Large intestine (tissue), 3 donors: ENCODE measurements around the gene GAPVD1. TPM values are rescaled to one million over a fixed set of nuclear protein-coding genes. Genes with fewer than 3 reads are reported as not detected.
A peak's percentile ranks its signal among the peaks of the same experiment; 100 is the strongest.
"Not testable (repeated sequence)": the region's sequence is repeated elsewhere in the genome, so short reads cannot be mapped to it uniquely, and the experiment has no call there.

Experiments
- DNase-seq, 2 donors: peaks; one replicate each; pipeline versions ENCODE4 v3.0.0 to v3.0.0-alpha.2; 2013
- H3K27ac ChIP-seq: one replicate; pipeline ENCODE4 v1.5.1; 2013; ENCODE audit warnings: low read length
- H3K27me3 ChIP-seq: 2 replicates; pipeline ENCODE4 v1.6.1; 2013; ENCODE audit warnings: low read length; ENCODE audit not compliant: control insufficient read depth, insufficient read depth
- H3K36me3 ChIP-seq: 2 replicates; pipeline ENCODE4 v1.6.1; 2013; ENCODE audit warnings: low read length; ENCODE audit not compliant: control insufficient read depth, insufficient read depth
- H3K4me1 ChIP-seq: one replicate; pipeline ENCODE4 v1.6.1; 2013; ENCODE audit warnings: low read length; ENCODE audit not compliant: control insufficient read depth, insufficient read depth
- H3K4me3 ChIP-seq: one replicate; pipeline ENCODE4 v1.5.1; 2013; ENCODE audit warnings: low read length
- H3K9me3 ChIP-seq: one replicate; pipeline ENCODE4 v1.6.1; 2013; ENCODE audit warnings: mild to moderate bottlenecking, low read depth, low read length, moderate library complexity; ENCODE audit not compliant: control insufficient read depth
- WGBS: methylation state at CpG from one replicate; pipeline ENCODE4 v1.1.5; 2013; ENCODE audit warnings: low lambda C conversion rate; ENCODE audit not compliant: insufficient coverage; 5-methylcytosine and 5-hydroxymethylcytosine counted together
- polyA plus RNA-seq: library from polyadenylated mRNA; unstranded; fragments of 120-200 nt; gene quantifications from one replicate; pipeline ENCODE4 v1.2.1, GENCODE V29; 2013

Gene GAPVD1
- polyA plus RNA-seq, 1 donor, result 27.6 TPM

GRCh38 chr9:125276771-125277170 is 15.1 kb downstream of the GAPVD1 start:
- WGBS, result no CpG with 5 or more reads among the region's 4 CpGs
- H3K4me3 ChIP-seq, result no peak overlapping the region
- no peaks in the 10 kb centered on the region for H3K27me3 ChIP-seq
- no peak for DNase-seq
- no peaks in the 10 kb centered on the region for H3K9me3 ChIP-seq
- no peak overlapping the region for H3K27ac ChIP-seq
- H3K36me3 ChIP-seq, result peaks cover 2% of the 10 kb centered on the region
- H3K4me1 ChIP-seq, result peaks cover 7% of the 10 kb centered on the region

GRCh38 chr9:125277411-125277810 is 15.8 kb downstream of the GAPVD1 start:
- no peaks in the 10 kb centered on the region for H3K9me3 ChIP-seq
- no peaks in the 10 kb centered on the region for H3K27me3 ChIP-seq
- no peak overlapping the region for H3K4me3 ChIP-seq
- peaks cover under 1% of the 10 kb centered on the region for H3K4me1 ChIP-seq
- no peak for DNase-seq
- no peak overlapping the region for H3K27ac ChIP-seq
- peaks cover 2% of the 10 kb centered on the region for H3K36me3 ChIP-seq

DNA sequence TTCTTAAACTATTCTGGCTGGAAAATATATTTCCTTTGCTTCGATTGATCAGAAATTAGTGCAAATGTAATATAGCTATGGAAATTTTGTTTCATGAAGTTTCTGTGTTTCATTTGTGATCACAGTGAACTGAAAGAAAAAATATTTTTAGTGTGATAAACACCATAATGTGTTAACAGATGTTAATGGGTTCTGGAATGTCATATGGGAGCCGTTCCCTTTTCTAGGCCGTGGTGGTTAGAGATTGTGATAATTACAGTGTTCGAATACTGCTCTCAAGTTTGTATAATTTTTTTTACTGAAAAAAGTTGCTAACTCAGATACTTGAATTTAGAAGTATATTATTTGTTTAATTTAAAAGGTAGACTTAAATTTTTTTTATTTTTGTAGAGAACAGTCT is 19.3 kb downstream of the GAPVD1 start:
- Histone ChIP-seq H3K27me3 (no peaks in the 10 kb centered on the region), H3K27ac (no peak overlapping the region), H3K36me3 (peaks cover 2% of the 10 kb centered on the region), H3K4me1 (no peaks in the 10 kb centered on the region), H3K9me3 (no peaks in the 10 kb centered on the region), H3K4me3 (no peak overlapping the region)
- WGBS, result 100% methylated on average over 1 of the region's 4 CpGs
- no peak for DNase-seq

- Histone ChIP-seq H3K36me3 (peaks cover 5% of the 10 kb centered on the region), H3K27ac (no peak overlapping the region), H3K4me1 (peaks cover 3% of the 10 kb centered on the region), H3K4me3 (no peak overlapping the region), H3K27me3 (no peaks in the 10 kb centered on the region), H3K9me3 (no peaks in the 10 kb centered on the region)
- no peak for DNase-seq
- no CpG with 5 or more reads among the region's 3 CpGs for WGBS
Observed at GRCh38 chr9:125284855-125285254, 23.2 kb downstream of the GAPVD1 start.

DNA sequence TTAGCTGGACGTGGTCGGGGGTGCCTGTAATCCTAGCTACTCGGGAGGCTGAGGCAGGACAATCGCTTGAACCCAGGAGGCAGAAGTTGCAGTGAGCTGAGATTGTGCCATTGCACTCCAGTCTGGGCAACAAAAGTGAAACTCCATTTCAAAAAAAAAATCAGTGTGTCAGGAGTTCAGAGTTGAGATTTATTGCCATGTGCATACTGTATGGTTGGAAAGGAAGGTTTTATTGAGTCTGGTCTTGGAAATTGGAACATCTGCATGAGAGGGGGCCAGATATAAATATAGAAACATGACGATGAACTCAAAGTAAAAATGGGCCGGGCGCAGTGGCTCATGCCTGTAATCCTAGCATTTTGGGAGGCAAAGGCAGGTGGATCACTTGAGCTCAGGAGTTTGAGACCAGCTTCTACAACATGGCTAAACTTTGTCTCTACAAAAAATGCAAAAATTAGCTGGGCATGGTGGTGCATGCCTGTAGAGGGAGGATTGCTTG is 25.4 kb downstream of the GAPVD1 start:
- not testable (repeated sequence) for H3K27ac ChIP-seq, H3K4me3 ChIP-seq, H3K36me3 ChIP-seq, H3K9me3 ChIP-seq, H3K27me3 ChIP-seq, H3K4me1 ChIP-seq
- no CpG with 5 or more reads among the region's 7 CpGs for WGBS
- DNase-seq, result peak in 1 of 2 donors; percentile 39

DNA sequence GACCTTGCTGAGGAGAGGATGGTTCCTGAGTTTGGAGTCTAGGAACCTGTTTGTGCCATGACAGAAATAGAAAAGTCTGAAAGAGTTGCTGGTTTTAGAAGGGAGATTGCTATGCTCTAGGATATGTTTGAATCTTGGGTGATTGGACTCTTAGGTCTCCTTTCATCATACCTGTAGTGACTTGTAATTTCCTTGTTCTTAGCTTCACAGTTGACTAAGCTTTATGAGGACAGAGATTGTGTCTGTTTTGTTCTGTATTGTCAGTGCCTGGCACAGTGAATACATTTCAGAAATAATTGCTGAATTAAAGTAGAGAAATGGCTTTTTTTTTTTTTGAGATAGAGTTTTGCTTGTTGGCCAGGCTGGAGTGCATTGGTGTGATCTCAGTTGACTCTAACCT is 31.5 kb downstream of the GAPVD1 start:
- peak in 1 of 2 donors; percentile 9 for DNase-seq
- Histone ChIP-seq H3K4me1 (no peaks in the 10 kb centered on the region), H3K36me3 (peaks cover 6% of the 10 kb centered on the region), H3K9me3 (no peaks in the 10 kb centered on the region), H3K27me3 (no peaks in the 10 kb centered on the region), H3K4me3 (no peak overlapping the region), H3K27ac (no peak overlapping the region)

GRCh38 chr9:125295657-125296056 is 34.0 kb downstream of the GAPVD1 start:
- Histone ChIP-seq H3K27ac (no peak overlapping the region), H3K36me3 (peaks cover 5% of the 10 kb centered on the region), H3K4me1 (no peaks in the 10 kb centered on the region), H3K4me3 (no peak overlapping the region), H3K27me3 (no peaks in the 10 kb centered on the region), H3K9me3 (no peaks in the 10 kb centered on the region)
- no peak for DNase-seq
- WGBS, result 100% methylated on average over 3 of the region's 5 CpGs

GRCh38 chr9:125296843-125297372 is 35.3 kb downstream of the GAPVD1 start:
- DNase-seq, result peak in 1 of 2 donors; percentile 27
- no peaks in the 10 kb centered on the region for H3K27me3 ChIP-seq
- no peak overlapping the region for H3K27ac ChIP-seq
- H3K4me3 ChIP-seq, result no peak overlapping the region
- no CpG with 5 or more reads among the region's 3 CpGs for WGBS
- H3K4me1 ChIP-seq, result no peaks in the 10 kb centered on the region
- H3K36me3 ChIP-seq, result peaks cover 16% of the 10 kb centered on the region
- no peaks in the 10 kb centered on the region for H3K9me3 ChIP-seq

GRCh38 chr9:125297917-125298316 is 36.3 kb downstream of the GAPVD1 start:
- H3K4me3 ChIP-seq, result no peak overlapping the region
- no peak for DNase-seq
- no CpG with 5 or more reads among the region's 7 CpGs for WGBS
- no peak overlapping the region for H3K27ac ChIP-seq
- H3K4me1 ChIP-seq, result no peaks in the 10 kb centered on the region
- no peaks in the 10 kb centered on the region for H3K27me3 ChIP-seq
- H3K9me3 ChIP-seq, result no peaks in the 10 kb centered on the region
- H3K36me3 ChIP-seq, result peaks cover 25% of the 10 kb centered on the region

DNA sequence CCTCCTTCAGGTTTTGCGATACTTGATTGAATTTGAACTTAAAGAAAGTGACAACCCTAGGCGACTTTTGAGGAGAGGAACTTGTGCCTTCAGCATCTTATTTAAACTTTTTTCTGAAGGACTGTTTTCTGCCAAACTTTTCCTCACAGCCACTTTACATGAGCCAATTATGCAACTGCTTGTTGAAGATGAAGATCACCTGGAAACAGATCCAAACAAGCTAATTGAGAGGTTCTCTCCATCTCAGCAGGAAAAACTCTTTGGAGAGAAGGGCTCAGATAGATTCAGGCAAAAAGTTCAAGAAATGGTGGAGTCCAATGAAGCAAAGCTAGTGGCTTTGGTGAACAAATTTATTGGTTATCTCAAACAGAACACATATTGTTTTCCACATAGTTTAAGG is 40.6 kb downstream of the GAPVD1 start:
- H3K27ac ChIP-seq, result no peak overlapping the region
- 70% methylated on average over 2 of the region's 2 CpGs for WGBS
- H3K36me3 ChIP-seq, result peaks cover 47% of the 10 kb centered on the region

DNA sequence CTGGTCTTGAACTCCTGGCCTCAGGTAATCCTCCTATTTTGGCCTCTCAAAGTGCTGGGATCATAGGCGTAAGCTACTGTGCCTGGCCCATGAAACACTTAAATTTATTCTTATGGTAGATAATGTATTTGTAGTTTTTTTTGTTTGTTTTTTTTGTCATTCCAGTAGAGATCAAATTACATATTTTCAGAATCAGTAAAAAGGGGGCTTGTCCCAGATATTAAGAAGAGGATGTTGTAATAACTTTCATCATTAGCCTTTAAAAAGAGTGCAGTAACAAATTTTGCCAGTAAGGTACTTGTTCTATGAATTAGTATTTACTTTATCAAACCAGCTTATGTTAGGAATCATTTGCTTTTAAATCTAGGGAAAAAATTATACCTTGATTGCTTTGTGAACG is 42.6 kb downstream of the GAPVD1 start:
- Histone ChIP-seq H3K27ac (no peak overlapping the region), H3K27me3 (no peaks in the 10 kb centered on the region), H3K4me1 (no peaks in the 10 kb centered on the region), H3K9me3 (no peaks in the 10 kb centered on the region), H3K36me3 (peaks cover 53% of the 10 kb centered on the region), H3K4me3 (no peak overlapping the region)
- DNase-seq, result no peak
- WGBS, result 100% methylated on average over 1 of the region's 2 CpGs

More for the DNA sequence above, 40.6 kb downstream of the GAPVD1 start:
- no peaks in the 10 kb centered on the region for H3K9me3 ChIP-seq
- no peak for DNase-seq
- no peak overlapping the region for H3K4me3 ChIP-seq
- H3K27me3 ChIP-seq, result no peaks in the 10 kb centered on the region
- H3K4me1 ChIP-seq, result no peaks in the 10 kb centered on the region
